Astrocyte (in vitro differentiated cells and primary cell): ENCODE data around the gene RTRAF. TPM values are rescaled to one million over a fixed set of nuclear protein-coding genes. Genes with fewer than 3 reads are reported as not detected.
A peak's percentile ranks its signal among the peaks of the same experiment; 100 is the strongest.

Experiments
- DNase-seq: peaks from one replicate; pipeline ENCODE4 v3.0.0-alpha.2; 2010; ENCODE audit warnings: low read depth
- FAIRE-seq: peaks from 2 replicates; lab custom pipeline; 2011; peaks lifted over from hg19 to GRCh38; lab: Jason Lieb, UNC
- H2AFZ ChIP-seq: 2 replicates; pipeline ENCODE4 v1.6.0; 2012; ENCODE audit warnings: low read depth, low read length, inconsistent platforms
- H3K27ac ChIP-seq: 2 replicates; pipeline ENCODE4 v1.5.1; 2011; ENCODE audit warnings: low read depth, low read length, inconsistent platforms
- H3K27me3 ChIP-seq: 2 replicates; pipeline ENCODE4 v1.6.0; 2011; ENCODE audit warnings: low read length, inconsistent platforms; ENCODE audit not compliant: insufficient read depth
- H3K36me3 ChIP-seq: 2 replicates; pipeline ENCODE4 v1.5.1; 2011; ENCODE audit warnings: low read length, inconsistent platforms; ENCODE audit not compliant: insufficient read depth
- H3K4me1 ChIP-seq: 2 replicates; pipeline ENCODE4 v1.5.1; 2011; ENCODE audit warnings: low read length, inconsistent platforms; ENCODE audit not compliant: insufficient read depth
- H3K4me2 ChIP-seq: 2 replicates; pipeline ENCODE4 v1.6.0; 2012; ENCODE audit warnings: low read length, inconsistent platforms
- H3K4me3 ChIP-seq: 2 replicates; pipeline ENCODE4 v1.5.1; 2011; ENCODE audit warnings: low read depth, mild to moderate bottlenecking, low read length, inconsistent platforms; ENCODE audit not compliant: insufficient read depth
- H3K79me2 ChIP-seq: 2 replicates; pipeline ENCODE4 v1.6.0; 2012; ENCODE audit warnings: mild to moderate bottlenecking, low read length, inconsistent platforms; ENCODE audit not compliant: insufficient read depth
- H3K9ac ChIP-seq: 2 replicates; pipeline ENCODE4 v1.6.0; 2012; ENCODE audit warnings: mild to moderate bottlenecking, low read length, inconsistent platforms
- H3K9me3 ChIP-seq: 2 replicates; pipeline ENCODE4 v1.5.1; 2012; ENCODE audit warnings: low read depth, mild to moderate bottlenecking, low read length, inconsistent platforms; ENCODE audit not compliant: insufficient read depth
- H4K20me1 ChIP-seq: 2 replicates; pipeline ENCODE4 v1.6.0; 2012; ENCODE audit warnings: low read length, inconsistent platforms; ENCODE audit not compliant: insufficient read depth
- H3K27ac Mint-ChIP-seq: one replicate; pipeline ENCODE4 v1.8.0; 2021; ENCODE audit warnings: mild to moderate bottlenecking, mixed read lengths; ENCODE audit not compliant: unreplicated experiment
- H3K27me3 Mint-ChIP-seq: one replicate; pipeline ENCODE4 v1.8.0; 2021; ENCODE audit warnings: low read depth, mixed read lengths; ENCODE audit not compliant: unreplicated experiment
- H3K36me3 Mint-ChIP-seq: one replicate; pipeline ENCODE4 v1.8.0; 2021; ENCODE audit warnings: low read depth, mixed read lengths; ENCODE audit not compliant: unreplicated experiment
- H3K4me1 Mint-ChIP-seq: one replicate; pipeline ENCODE4 v1.8.0; 2021; ENCODE audit warnings: low read depth, mixed read lengths; ENCODE audit not compliant: unreplicated experiment
- H3K4me3 Mint-ChIP-seq: one replicate; pipeline ENCODE4 v1.8.0; 2021; ENCODE audit warnings: mild to moderate bottlenecking, moderate library complexity, mixed read lengths; ENCODE audit not compliant: unreplicated experiment
- H3K9me3 Mint-ChIP-seq: one replicate; pipeline ENCODE4 v1.8.0; 2021; ENCODE audit warnings: mild to moderate bottlenecking, mixed read lengths; ENCODE audit not compliant: unreplicated experiment
- EZH2 ChIP-seq: IDR thresholded peaks from 2 replicates; pipeline ENCODE4 v1.6.1; 2012; ENCODE audit warnings: mild to moderate bottlenecking, low read length, inconsistent platforms; ENCODE audit not compliant: insufficient read depth
- total RNA-seq: library from RNA; stranded (reverse); gene quantifications from 2 replicates; pipeline ENCODE4 v1.2.1, GENCODE V29; 2021
- TF ChIP-seq, protein P1 (sequence below): IDR thresholded peaks from 2 replicates; pipeline ENCODE4 v1.5.1; 2011; ENCODE audit warnings: low read depth, mild to moderate bottlenecking, inconsistent platforms, low read length, moderate library complexity; ENCODE audit not compliant: insufficient read depth

The RTRAF gene
- total RNA-seq, 1 donor from 2014 or later = 224 TPM

DNA sequence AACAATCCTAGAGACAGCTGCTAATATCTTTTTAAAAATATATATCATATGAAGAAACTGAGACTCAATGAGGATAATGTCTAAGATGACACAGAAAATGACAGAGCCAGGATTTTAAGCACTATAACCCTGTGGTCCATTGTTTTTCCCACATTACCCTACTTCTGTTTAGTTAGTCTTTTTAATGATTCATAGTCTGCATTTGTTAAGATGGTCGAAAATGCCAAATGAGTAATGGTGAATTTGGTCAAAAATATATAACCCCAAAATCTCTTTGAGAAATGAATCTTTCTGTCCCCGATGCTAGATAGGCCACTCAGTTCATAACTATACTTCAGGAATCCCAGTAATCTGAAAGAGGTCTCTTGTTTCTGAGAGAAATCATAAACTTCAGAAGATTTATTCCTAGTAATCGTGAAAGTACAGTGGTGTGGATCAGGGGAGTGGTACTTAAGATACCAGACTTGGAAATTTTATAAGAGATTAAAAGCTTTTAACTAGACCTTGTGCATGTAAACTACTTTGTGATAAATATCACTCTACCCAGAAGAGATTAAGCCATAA, 10.8 kb downstream of the RTRAF start:
- no peak overlapping the region for H3K4me3 Mint-ChIP-seq
- H3K36me3 Mint-ChIP-seq = peaks cover 11% of the 10 kb centered on the region
- peaks cover 82% of the 10 kb centered on the region for H3K36me3 ChIP-seq

DNA sequence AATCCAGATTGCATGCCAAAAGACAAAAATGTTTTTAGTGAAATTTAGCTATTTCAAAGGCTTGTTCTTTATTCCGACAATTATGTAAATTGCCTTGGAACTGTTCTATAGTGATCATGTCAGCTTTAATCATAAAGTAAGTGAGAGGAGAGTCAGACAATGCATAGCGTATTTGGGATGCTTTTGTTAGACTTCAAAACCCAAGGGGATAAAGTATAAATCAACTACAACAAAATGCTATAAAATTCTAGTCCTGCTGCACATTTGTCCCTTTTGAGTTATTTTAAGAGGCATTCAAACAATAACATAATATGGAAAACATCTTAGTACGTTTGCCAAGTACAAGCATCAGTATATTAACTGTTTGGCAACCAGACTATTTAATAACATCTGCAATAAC, 11.3 kb downstream of the RTRAF start:
- TF ChIP-seq, protein P1, sequence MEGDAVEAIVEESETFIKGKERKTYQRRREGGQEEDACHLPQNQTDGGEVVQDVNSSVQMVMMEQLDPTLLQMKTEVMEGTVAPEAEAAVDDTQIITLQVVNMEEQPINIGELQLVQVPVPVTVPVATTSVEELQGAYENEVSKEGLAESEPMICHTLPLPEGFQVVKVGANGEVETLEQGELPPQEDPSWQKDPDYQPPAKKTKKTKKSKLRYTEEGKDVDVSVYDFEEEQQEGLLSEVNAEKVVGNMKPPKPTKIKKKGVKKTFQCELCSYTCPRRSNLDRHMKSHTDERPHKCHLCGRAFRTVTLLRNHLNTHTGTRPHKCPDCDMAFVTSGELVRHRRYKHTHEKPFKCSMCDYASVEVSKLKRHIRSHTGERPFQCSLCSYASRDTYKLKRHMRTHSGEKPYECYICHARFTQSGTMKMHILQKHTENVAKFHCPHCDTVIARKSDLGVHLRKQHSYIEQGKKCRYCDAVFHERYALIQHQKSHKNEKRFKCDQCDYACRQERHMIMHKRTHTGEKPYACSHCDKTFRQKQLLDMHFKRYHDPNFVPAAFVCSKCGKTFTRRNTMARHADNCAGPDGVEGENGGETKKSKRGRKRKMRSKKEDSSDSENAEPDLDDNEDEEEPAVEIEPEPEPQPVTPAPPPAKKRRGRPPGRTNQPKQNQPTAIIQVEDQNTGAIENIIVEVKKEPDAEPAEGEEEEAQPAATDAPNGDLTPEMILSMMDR = no peak
- no peak for TF ChIP-seq EZH2
- Histone ChIP-seq H3K4me3 (no peak overlapping the region), H3K27me3 (no peaks in the 10 kb centered on the region), H4K20me1 (peaks cover 7% of the 10 kb centered on the region), H3K4me1 (no peaks in the 10 kb centered on the region), H2AFZ (no peak overlapping the region), H3K9me3 (no peaks in the 10 kb centered on the region), H3K36me3 (peaks cover 82% of the 10 kb centered on the region), H3K79me2 (peaks cover 28% of the 10 kb centered on the region), H3K4me2 (no peak overlapping the region), H3K27ac (peak overlapping the region; percentile 13), H3K9ac (no peak overlapping the region)
- Mint-ChIP-seq H3K36me3 (peaks cover 11% of the 10 kb centered on the region), H3K4me3 (no peak overlapping the region), H3K27me3 (no peaks in the 10 kb centered on the region), H3K27ac (no peak overlapping the region), H3K9me3 (no peaks in the 10 kb centered on the region), H3K4me1 (no peaks in the 10 kb centered on the region)
- DNase-seq (no peak), FAIRE-seq (no peak)

More for the DNA sequence above, 10.8 kb downstream of the RTRAF start:
- Histone ChIP-seq H3K4me1 (no peaks in the 10 kb centered on the region), H3K4me3 (no peak overlapping the region), H4K20me1 (peaks cover 12% of the 10 kb centered on the region), H3K27ac (peak overlapping the region; percentile 13), H3K4me2 (no peak overlapping the region), H3K9me3 (no peaks in the 10 kb centered on the region), H2AFZ (no peak overlapping the region), H3K9ac (peak overlapping the region; percentile 2), H3K79me2 (peaks cover 32% of the 10 kb centered on the region), H3K27me3 (no peaks in the 10 kb centered on the region)
- H3K27me3 Mint-ChIP-seq = no peaks in the 10 kb centered on the region
- H3K27ac Mint-ChIP-seq = no peak overlapping the region
- H3K4me1 Mint-ChIP-seq = no peaks in the 10 kb centered on the region
- no peak for FAIRE-seq
- no peak for DNase-seq
- H3K9me3 Mint-ChIP-seq = no peaks in the 10 kb centered on the region
- TF ChIP-seq, protein P1 = no peak
- no peak for TF ChIP-seq EZH2

DNA sequence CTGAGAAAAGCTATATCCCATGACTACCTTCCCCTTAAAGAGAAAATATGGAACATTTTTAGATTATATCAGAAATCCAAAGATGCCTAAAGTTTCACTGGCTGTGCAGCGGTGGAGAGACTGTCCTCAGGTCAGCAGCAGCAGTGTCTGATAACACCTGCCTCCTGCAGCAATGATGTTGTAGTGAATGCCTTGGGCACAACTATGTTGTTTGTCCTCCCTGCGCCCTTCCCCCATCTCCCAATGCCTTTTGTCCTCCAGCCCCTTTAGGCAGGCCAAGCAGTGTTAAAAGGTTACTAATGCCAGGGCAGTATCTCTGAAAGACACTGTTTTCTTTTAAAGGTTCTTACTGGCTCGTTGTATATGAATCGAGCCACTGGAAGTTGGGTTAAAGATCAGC, 13.2 kb downstream of the RTRAF start:
- no peak overlapping the region for H3K4me2 ChIP-seq
- FAIRE-seq (no peak), DNase-seq (no peak)
- H3K4me3 Mint-ChIP-seq = no peak overlapping the region
- H3K27me3 Mint-ChIP-seq = no peaks in the 10 kb centered on the region
- H3K27ac Mint-ChIP-seq = no peak overlapping the region
- H4K20me1 ChIP-seq = peaks cover 4% of the 10 kb centered on the region
- H3K36me3 Mint-ChIP-seq = peaks cover 16% of the 10 kb centered on the region
- no peaks in the 10 kb centered on the region for H3K27me3 ChIP-seq
- H3K79me2 ChIP-seq = peaks cover 20% of the 10 kb centered on the region
- H3K4me1 ChIP-seq = no peaks in the 10 kb centered on the region
- H3K4me3 ChIP-seq = no peak overlapping the region
- no peak overlapping the region for H3K9ac ChIP-seq
- H3K4me1 Mint-ChIP-seq = no peaks in the 10 kb centered on the region
- TF ChIP-seq, protein P1 = no peak
- no peak for TF ChIP-seq EZH2
- no peak overlapping the region for H2AFZ ChIP-seq
- H3K27ac ChIP-seq = no peak overlapping the region
- H3K36me3 ChIP-seq = peaks cover 86% of the 10 kb centered on the region
- H3K9me3 Mint-ChIP-seq = no peaks in the 10 kb centered on the region
- no peaks in the 10 kb centered on the region for H3K9me3 ChIP-seq
